Measurements from ENCODE around the gene ZNF507.
"Not testable (repeated sequence)": the region's sequence is repeated elsewhere in the genome, so short reads cannot be mapped to it uniquely, and the experiment has no call there.

ZNF507 gene

DNA sequence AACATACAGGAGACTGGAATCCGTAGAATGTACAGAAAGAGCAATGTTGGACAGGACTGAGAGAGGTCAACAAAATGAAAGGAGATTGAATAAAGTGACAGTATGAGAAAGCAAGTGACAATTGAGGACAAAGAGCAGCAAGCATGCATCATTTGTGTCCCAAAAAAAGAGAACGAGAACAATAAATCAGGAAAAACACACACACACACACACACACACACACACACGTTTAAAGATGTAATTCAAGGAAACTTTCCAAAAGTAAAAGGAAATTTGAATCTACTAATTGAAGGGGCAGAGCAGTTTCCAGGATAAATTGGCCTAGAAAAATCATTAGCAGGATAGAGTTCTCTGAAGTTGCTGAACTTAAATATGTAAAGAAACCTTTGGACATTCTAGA, 77.0 kb downstream of the ZNF507 start:
- Histone ChIP-seq H3K9me3 (ENCODE audit: control extremely low read depth in 1 of 5, control insufficient read depth in 4 of 5, insufficient read depth in 2 of 5, low read depth in 1 of 5, low read length in 4 of 5) (no peaks in the 10 kb centered on the region), H3K4me3 (ENCODE audit: control insufficient read depth in 1 of 7, extremely low read depth in 1 of 7, insufficient read depth in 4 of 7, low read depth in 2 of 7, low read length in 6 of 7) (peak overlapping the region in 2 of 7 experiments; percentile 40 to 48), H3K27me3 (replicated peaks in 2 of 5; ENCODE audit: control insufficient read depth in 4 of 5, insufficient read depth in 5 of 5, low read length in 4 of 5) (no peaks in the 10 kb centered on the region), H3K36me3 (ENCODE audit: control insufficient read depth in 4 of 4, insufficient read depth in 4 of 4, low read length in 3 of 4) (peaks cover 2 to 9% (median 3%) of the 10 kb centered on the region in 4 experiments), H3K4me1 (ENCODE audit: control extremely low read depth in 1 of 4, control insufficient read depth in 4 of 4, insufficient read depth in 4 of 4, low read length in 3 of 4) (peaks cover 9 to 20% (median 17%) of the 10 kb centered on the region in 4 experiments), H3K27ac (ENCODE audit: insufficient read depth in 1 of 2, low read depth in 1 of 2, low read length in 2 of 2, poor library complexity in 1 of 2, severe bottlenecking in 2 of 2) (peak overlapping the region in 1 of 2 experiments; percentile 59)
- ChIA-PET POLR2A (no interaction called here), CTCF (no interaction called here)
- DNase-seq = no peak
- 83% methylated on average over 1 of the region's 3 CpGs for WGBS (ENCODE audit: insufficient coverage)

DNA sequence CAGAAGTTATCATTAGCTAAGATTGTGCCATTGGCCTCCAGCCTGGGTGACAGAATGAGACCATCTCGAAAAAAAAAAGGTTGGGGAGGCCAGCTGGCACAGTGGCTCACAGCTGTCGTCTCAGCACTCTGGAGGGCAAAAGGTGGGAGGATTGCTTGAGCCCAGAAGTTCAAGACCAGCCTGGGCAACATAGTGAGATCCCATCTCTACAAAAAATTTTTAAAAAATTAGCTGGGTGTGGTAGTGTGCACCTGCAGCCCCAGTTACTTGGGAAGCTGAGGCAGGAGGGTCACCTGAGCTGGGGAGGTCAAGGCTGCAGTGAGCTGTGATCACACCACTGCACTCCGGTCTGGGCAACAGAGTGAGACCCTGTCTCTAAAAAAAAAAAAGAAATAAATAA, 78.5 kb downstream of the ZNF507 start:
- H3K4me1 ChIP-seq (ENCODE audit: control extremely low read depth in 1 of 4, control insufficient read depth in 4 of 4, insufficient read depth in 4 of 4, low read length in 3 of 4) = peaks cover 9 to 20% (median 17%) of the 10 kb centered on the region in 4 experiments
- WGBS (ENCODE audit: insufficient coverage) = 100% methylated on average over 2 of the region's 3 CpGs
- H3K36me3 ChIP-seq (ENCODE audit: control insufficient read depth in 4 of 4, insufficient read depth in 4 of 4, low read length in 3 of 4) = peaks cover 2 to 11% (median 5%) of the 10 kb centered on the region in 4 experiments
- DNase-seq; H3K4me3 ChIP-seq (ENCODE audit: control insufficient read depth in 1 of 7, extremely low read depth in 1 of 7, insufficient read depth in 4 of 7, low read depth in 2 of 7, low read length in 6 of 7); H3K9me3 ChIP-seq (ENCODE audit: control extremely low read depth in 1 of 5, control insufficient read depth in 4 of 5, insufficient read depth in 2 of 5, low read depth in 1 of 5, low read length in 4 of 5); H3K27ac ChIP-seq (ENCODE audit: insufficient read depth in 1 of 2, low read depth in 1 of 2, low read length in 2 of 2, poor library complexity in 1 of 2, severe bottlenecking in 2 of 2); H3K27me3 ChIP-seq (replicated peaks in 2 of 5; ENCODE audit: control insufficient read depth in 4 of 5, insufficient read depth in 5 of 5, low read length in 4 of 5); POLR2A ChIA-PET: not testable (repeated sequence)
- CTCF ChIA-PET = interaction anchor here (1.0 kb wide), 1 partner anchor 13 kb away, joined by 3 read pairs; no protein-coding TSS in a partner anchor

DNA sequence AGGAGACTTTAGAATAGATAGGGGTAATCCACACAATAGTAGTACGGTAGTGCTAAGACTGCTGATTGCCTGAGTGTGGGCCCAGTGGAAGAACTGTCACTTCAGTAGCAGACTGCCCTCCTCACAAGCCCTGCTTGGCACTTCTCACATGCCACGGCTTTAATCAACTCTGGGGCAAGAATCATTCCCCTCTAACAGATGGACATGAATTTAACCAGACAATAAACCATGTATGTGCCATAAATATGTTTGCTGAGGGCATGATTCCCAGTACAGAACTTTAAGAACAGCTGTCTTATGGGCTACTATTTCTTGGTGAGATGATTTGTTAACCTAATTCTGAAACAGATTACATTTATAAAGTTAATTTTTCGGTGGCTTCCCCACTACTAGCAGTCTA, 82.1 kb downstream of the ZNF507 start:
- ChIA-PET POLR2A (interaction anchor here (0.6 kb wide), 1 partner anchor 83 kb away, joined by 3 read pairs; no protein-coding TSS in a partner anchor), CTCF (no interaction called here)
- no peak for DNase-seq
- Histone ChIP-seq H3K4me3 (ENCODE audit: control insufficient read depth in 1 of 7, extremely low read depth in 1 of 7, insufficient read depth in 4 of 7, low read depth in 2 of 7, low read length in 6 of 7) (no peak overlapping the region), H3K36me3 (ENCODE audit: control insufficient read depth in 4 of 4, insufficient read depth in 4 of 4, low read length in 3 of 4) (peaks cover 2 to 8% (median 4%) of the 10 kb centered on the region in 4 experiments), H3K4me1 (ENCODE audit: control extremely low read depth in 1 of 4, control insufficient read depth in 4 of 4, insufficient read depth in 4 of 4, low read length in 3 of 4) (peaks cover 0 to 4% (median 3%) of the 10 kb centered on the region in 4 experiments), H3K27ac (ENCODE audit: insufficient read depth in 1 of 2, low read depth in 1 of 2, low read length in 2 of 2, poor library complexity in 1 of 2, severe bottlenecking in 2 of 2) (no peak overlapping the region), H3K27me3 (replicated peaks in 2 of 5; ENCODE audit: control insufficient read depth in 4 of 5, insufficient read depth in 5 of 5, low read length in 4 of 5) (no peaks in the 10 kb centered on the region), H3K9me3 (ENCODE audit: control extremely low read depth in 1 of 5, control insufficient read depth in 4 of 5, insufficient read depth in 2 of 5, low read depth in 1 of 5, low read length in 4 of 5) (no peaks in the 10 kb centered on the region)
- no CpG with 5 or more reads among the region's 3 CpGs for WGBS (ENCODE audit: insufficient coverage)

DNA sequence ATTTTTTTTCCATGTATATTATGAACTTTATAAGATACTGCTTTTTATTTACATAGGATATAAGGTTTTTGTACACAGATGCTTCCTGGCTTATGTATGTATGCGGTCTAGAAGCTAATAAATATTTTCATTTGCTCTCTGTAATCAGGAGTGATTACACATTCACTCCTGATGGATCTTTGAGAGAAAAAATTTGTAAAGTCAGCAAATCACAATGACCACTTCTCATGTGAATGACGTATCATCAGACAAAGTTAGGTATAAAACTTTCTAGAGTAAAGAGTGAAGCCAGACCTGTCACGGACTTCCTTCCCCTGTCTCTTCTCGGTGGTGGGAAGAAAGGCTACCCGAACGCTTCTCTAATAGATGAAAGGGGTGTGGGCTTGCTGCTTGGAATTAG, 91.3 kb downstream of the ZNF507 start:
- no peak overlapping the region for H3K27ac ChIP-seq (ENCODE audit: insufficient read depth in 1 of 2, low read depth in 1 of 2, low read length in 2 of 2, poor library complexity in 1 of 2, severe bottlenecking in 2 of 2)
- H3K4me1 ChIP-seq (ENCODE audit: control extremely low read depth in 1 of 4, control insufficient read depth in 4 of 4, insufficient read depth in 4 of 4, low read length in 3 of 4) = no peaks in the 10 kb centered on the region
- no peaks in the 10 kb centered on the region for H3K9me3 ChIP-seq (ENCODE audit: control extremely low read depth in 1 of 5, control insufficient read depth in 4 of 5, insufficient read depth in 2 of 5, low read depth in 1 of 5, low read length in 4 of 5)
- POLR2A ChIA-PET = no interaction called here
- 93% methylated on average over 5 of the region's 6 CpGs for WGBS (ENCODE audit: insufficient coverage)
- no peak overlapping the region for H3K4me3 ChIP-seq (ENCODE audit: control insufficient read depth in 1 of 7, extremely low read depth in 1 of 7, insufficient read depth in 4 of 7, low read depth in 2 of 7, low read length in 6 of 7)
- peaks cover 3 to 47% (median 18%) of the 10 kb centered on the region in 4 experiments for H3K36me3 ChIP-seq (ENCODE audit: control insufficient read depth in 4 of 4, insufficient read depth in 4 of 4, low read length in 3 of 4)
- CTCF ChIA-PET = no interaction called here
- H3K27me3 ChIP-seq (replicated peaks in 2 of 5; ENCODE audit: control insufficient read depth in 4 of 5, insufficient read depth in 5 of 5, low read length in 4 of 5) = no peaks in the 10 kb centered on the region
- no peak for DNase-seq

DNA sequence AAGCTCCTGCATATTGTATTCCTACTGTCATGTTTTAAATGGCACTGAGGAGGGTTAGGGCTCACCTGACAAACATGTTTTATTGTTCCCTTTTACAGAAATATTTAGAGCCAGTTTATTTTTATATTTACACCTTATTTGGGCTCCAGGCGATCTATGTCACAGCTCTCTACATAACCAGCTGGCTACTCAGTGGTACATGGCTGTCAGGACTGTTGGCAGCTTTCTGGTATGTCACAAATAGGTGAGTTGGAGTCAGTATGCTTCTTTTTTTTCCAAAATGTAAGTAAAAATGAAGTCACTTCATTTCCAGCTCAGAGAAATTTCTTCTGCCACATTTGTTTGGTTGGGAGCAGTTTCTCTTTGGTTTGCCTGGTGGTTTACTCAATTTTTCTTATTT, 91.7 kb downstream of the ZNF507 start:
- CTCF ChIA-PET = no interaction called here
- WGBS (ENCODE audit: insufficient coverage) = no CpG with 5 or more reads among the region's 1 CpG
- POLR2A ChIA-PET = no interaction called here

More for the DNA sequence above, 91.7 kb downstream of the ZNF507 start:
- H3K27ac ChIP-seq (ENCODE audit: insufficient read depth in 1 of 2, low read depth in 1 of 2, low read length in 2 of 2, poor library complexity in 1 of 2, severe bottlenecking in 2 of 2) = no peak overlapping the region
- H3K36me3 ChIP-seq (ENCODE audit: control insufficient read depth in 4 of 4, insufficient read depth in 4 of 4, low read length in 3 of 4) = peaks cover 3 to 47% (median 18%) of the 10 kb centered on the region in 4 experiments
- H3K4me1 ChIP-seq (ENCODE audit: control extremely low read depth in 1 of 4, control insufficient read depth in 4 of 4, insufficient read depth in 4 of 4, low read length in 3 of 4) = no peaks in the 10 kb centered on the region
- H3K27me3 ChIP-seq (replicated peaks in 2 of 5; ENCODE audit: control insufficient read depth in 4 of 5, insufficient read depth in 5 of 5, low read length in 4 of 5) = no peaks in the 10 kb centered on the region
- no peak for DNase-seq
- H3K4me3 ChIP-seq (ENCODE audit: control insufficient read depth in 1 of 7, extremely low read depth in 1 of 7, insufficient read depth in 4 of 7, low read depth in 2 of 7, low read length in 6 of 7) = no peak overlapping the region
- H3K9me3 ChIP-seq (ENCODE audit: control extremely low read depth in 1 of 5, control insufficient read depth in 4 of 5, insufficient read depth in 2 of 5, low read depth in 1 of 5, low read length in 4 of 5) = no peaks in the 10 kb centered on the region
